Caco-2 (cell line): ENCODE results near the gene FZD2. TPM values are rescaled to one million over a fixed set of nuclear protein-coding genes. Genes with fewer than 3 reads are reported as not detected.
A peak's percentile ranks its signal among the peaks of the same experiment; 100 is the strongest.

ENCODE experiments used
- BruUV-seq: library from RNA; stranded (reverse); fragments of 400-500 nt; replicated peaks from 2 replicates; lab custom pipeline; 2021; lab: Mats Ljungman, UMichigan
- CTCF ChIA-PET: fragments of 300-600 bp; sonication (Branson Sonifier 250); formaldehyde crosslinking; loops from one replicate; lab custom pipeline; 2022; ENCODE audit warnings: antibody characterized with exemption; lab: Charles Lee
- POLR2A ChIA-PET: fragments of 300-600 bp; sonication (Branson Sonifier 250); formaldehyde crosslinking; loops from one replicate; lab custom pipeline; 2022; ENCODE audit warnings: antibody characterized with exemption; lab: Charles Lee
- DNase-seq, 2 experiments: peaks; one replicate each; pipeline versions ENCODE4 v3.0.0 to v3.0.0-alpha.2; 2020 to 2022
- H3K27me3 ChIP-seq: replicated peaks from 2 replicates; pipeline ENCODE4 v1.6.0; 2011; ENCODE audit warnings: low read length; ENCODE audit not compliant: control insufficient read depth, insufficient read depth
- H3K36me3 ChIP-seq: 2 replicates; pipeline ENCODE4 v1.5.1; 2011; ENCODE audit warnings: low read length; ENCODE audit not compliant: control insufficient read depth, insufficient read depth
- H3K4me1 ChIP-seq: fragments of 250-450 bp; sonication (Bioruptor Pico); 2 replicates; pipeline ENCODE4 v1.5.1; 2020; ENCODE audit warnings: mild to moderate bottlenecking
- H3K4me3 ChIP-seq: 2 replicates; pipeline ENCODE4 v1.5.1; 2011; ENCODE audit warnings: low read depth, mild to moderate bottlenecking, control low read depth, low read length
- H3K9me3 ChIP-seq: fragments of 250-450 bp; sonication (Bioruptor Pico); 2 replicates; pipeline ENCODE4 v1.5.1; 2020; ENCODE audit warnings: mild to moderate bottlenecking, moderate library complexity
- H3K27ac Mint-ChIP-seq: one replicate; pipeline ENCODE4 v1.8.0; 2022; ENCODE audit warnings: mixed read lengths; ENCODE audit not compliant: unreplicated experiment
- H3K27me3 Mint-ChIP-seq: one replicate; pipeline ENCODE4 v1.8.0; 2022; ENCODE audit warnings: mixed read lengths; ENCODE audit not compliant: insufficient read depth, unreplicated experiment
- H3K36me3 Mint-ChIP-seq: one replicate; pipeline ENCODE4 v1.8.0; 2022; ENCODE audit warnings: mild to moderate bottlenecking, mixed read lengths; ENCODE audit not compliant: insufficient read depth, unreplicated experiment
- H3K4me1 Mint-ChIP-seq: one replicate; pipeline ENCODE4 v1.8.0; 2022; ENCODE audit warnings: low read depth, mixed read lengths; ENCODE audit not compliant: unreplicated experiment
- H3K4me3 Mint-ChIP-seq: one replicate; pipeline ENCODE4 v1.8.0; 2022; ENCODE audit warnings: mild to moderate bottlenecking, moderate library complexity, mixed read lengths; ENCODE audit not compliant: unreplicated experiment
- H3K9me3 Mint-ChIP-seq: one replicate; pipeline ENCODE4 v1.8.0; 2022; ENCODE audit warnings: mixed read lengths; ENCODE audit not compliant: unreplicated experiment
- CTCF ChIP-seq, 2 experiments: fragments of 200-600 bp in 1 of 2; IDR thresholded peaks; 1 replicate in 1 of 2; 2 replicates in 1 of 2; pipeline versions ENCODE4 v1.5.1 to v1.8.0; 2011 to 2022; ENCODE audit warnings: antibody characterized with exemption in 1 of 2, control low read depth in 1 of 2, inconsistent platforms in 1 of 2, low read depth in 1 of 2, low read length in 1 of 2, mild to moderate bottlenecking in 1 of 2, moderate library complexity in 1 of 2; ENCODE audit not compliant: insufficient read depth in 1 of 2, severe bottlenecking in 1 of 2, unreplicated experiment in 1 of 2
- intact Hi-C: fragments of 100-400 bp; cut with micrococcal nuclease; formaldehyde crosslinking; loops from one replicate; pipeline ENCODE4 v1.10.0; 2022; ENCODE audit not compliant: unreplicated experiment
- total RNA-seq: library from RNA; stranded (reverse); gene quantifications from 2 replicates; pipeline ENCODE4 v1.2.3, GENCODE V29; 2022

Gene FZD2
- total RNA-seq, 1 experiment from 2014 or later, result 39.5 TPM

GRCh38 chr17:44599298-44600175 lies 42.3 kb downstream of the FZD2 start:
- peak; percentile 40 to 71 for DNase-seq
- no peak overlapping the region for H3K27ac Mint-ChIP-seq

GRCh38 chr17:44601539-44601938 lies 44.3 kb downstream of the FZD2 start:
- ChIA-PET POLR2A (no interaction called here), CTCF (interaction anchor here (0.6 kb wide), 2 partner anchors 20 to 73 kb away, joined by 3 to 4 read pairs; no protein-coding TSS in a partner anchor)
- Mint-ChIP-seq H3K9me3 (no peaks in the 10 kb centered on the region), H3K27me3 (no peaks in the 10 kb centered on the region), H3K36me3 (no peaks in the 10 kb centered on the region), H3K4me3 (no peak overlapping the region), H3K27ac (no peak overlapping the region), H3K4me1 (peaks cover 20% of the 10 kb centered on the region)
- Histone ChIP-seq H3K9me3 (no peaks in the 10 kb centered on the region), H3K4me1 (peaks cover 31% of the 10 kb centered on the region), H3K4me3 (no peak overlapping the region), H3K36me3 (no peaks in the 10 kb centered on the region), H3K27me3 (no peaks in the 10 kb centered on the region)
- BruUV-seq, result no TSS peak
- no peak for TF ChIP-seq CTCF (IDR thresholded peaks at IDR 0.05; ENCODE audit: insufficient read depth in 1 of 2, low read depth in 1 of 2, low read length in 1 of 2, severe bottlenecking in 1 of 2, unreplicated experiment in 1 of 2)
- intact Hi-C loops, result no loop called here
- no peak for DNase-seq

More at GRCh38 chr17:44599298-44600175, 42.3 kb downstream of the FZD2 start:
- Mint-ChIP-seq H3K4me3 (no peak overlapping the region), H3K4me1 (peaks cover 20% of the 10 kb centered on the region), H3K9me3 (no peaks in the 10 kb centered on the region), H3K36me3 (no peaks in the 10 kb centered on the region), H3K27me3 (no peaks in the 10 kb centered on the region)
- ChIA-PET CTCF (interaction anchor here (0.5 to 1.0 kb wide), 3 partner anchors 11 to 88 kb away, joined by 3 to 4 read pairs (median 3); no protein-coding TSS in a partner anchor), POLR2A (no interaction called here)
- H3K9me3 ChIP-seq, result no peaks in the 10 kb centered on the region
- TF ChIP-seq CTCF (IDR thresholded peaks at IDR 0.05; ENCODE audit: insufficient read depth in 1 of 2, low read depth in 1 of 2, low read length in 1 of 2, severe bottlenecking in 1 of 2, unreplicated experiment in 1 of 2), result no peak
- no peak overlapping the region for H3K4me3 ChIP-seq
- intact Hi-C loops, result no loop called here
- H3K4me1 ChIP-seq, result peaks cover 31% of the 10 kb centered on the region
- H3K27me3 ChIP-seq, result no peaks in the 10 kb centered on the region
- BruUV-seq, result no TSS peak
- H3K36me3 ChIP-seq, result no peaks in the 10 kb centered on the region

GRCh38 chr17:44601973-44602372 lies 44.7 kb downstream of the FZD2 start:
- Mint-ChIP-seq H3K27me3 (no peaks in the 10 kb centered on the region), H3K4me1 (peaks cover 20% of the 10 kb centered on the region), H3K4me3 (no peak overlapping the region), H3K27ac (peak overlapping the region; percentile 63), H3K9me3 (no peaks in the 10 kb centered on the region), H3K36me3 (no peaks in the 10 kb centered on the region)
- intact Hi-C loops, result no loop called here
- no peak for DNase-seq
- no TSS peak for BruUV-seq
- TF ChIP-seq CTCF (IDR thresholded peaks at IDR 0.05; ENCODE audit: insufficient read depth in 1 of 2, low read depth in 1 of 2, low read length in 1 of 2, severe bottlenecking in 1 of 2, unreplicated experiment in 1 of 2), result no peak
- CTCF ChIA-PET, result interaction anchor here (0.6 kb wide), 1 partner anchor 74 kb away, joined by 4 read pairs; no protein-coding TSS in a partner anchor
- no peak overlapping the region for H3K4me3 ChIP-seq
- POLR2A ChIA-PET, result no interaction called here
- no peaks in the 10 kb centered on the region for H3K36me3 ChIP-seq
- peaks cover 31% of the 10 kb centered on the region for H3K4me1 ChIP-seq
- no peaks in the 10 kb centered on the region for H3K27me3 ChIP-seq
- no peaks in the 10 kb centered on the region for H3K9me3 ChIP-seq
